G401 (cell line): ENCODE results near the gene RAET1L. TPM values are rescaled to one million over a fixed set of nuclear protein-coding genes. Genes with fewer than 3 reads are reported as not detected.
"Not testable (repeated sequence)": the region's sequence is repeated elsewhere in the genome, so short reads cannot be mapped to it uniquely, and the experiment has no call there.

Source experiments
- DNase-seq: peaks from one replicate; pipeline ENCODE4 v3.0.0-alpha.2; 2015; ENCODE audit warnings: low spot score
- in situ Hi-C: cut with HindIII; loops from 2 replicates; pipeline ENCODE4 v1.10.0; 2016; ENCODE audit warnings: low sequenced_read_pairs, mixed read lengths
- total RNA-seq: library from RNA; depleted of rRNA; stranded (reverse); fragments of >200 nt; shearing (Covaris generic); gene quantifications from 2 replicates; pipeline ENCODE4 v1.2.3, GENCODE V29; 2014

The RAET1L gene
- total RNA-seq, 1 experiment from 2014 or later = not detected

GRCh38 chr6:150021870-150022269 is 3.5 kb downstream of the RAET1L start:
- DNase-seq, in situ Hi-C loops: not testable (repeated sequence)

GRCh38 chr6:150018846-150019580 is 6.3 kb downstream of the RAET1L start:
- in situ Hi-C loops = no loop called here
- no peak for DNase-seq

- in situ Hi-C loops, DNase-seq: not testable (repeated sequence)
Observed at GRCh38 chr6:150017186-150017521, 8.2 kb downstream of the RAET1L start.

GRCh38 chr6:150016324-150017185 is 8.8 kb downstream of the RAET1L start:
- peak; percentile 87 for DNase-seq
- in situ Hi-C loops = no loop called here

GRCh38 chr6:150015281-150016001 is 9.9 kb downstream of the RAET1L start:
- in situ Hi-C loops, DNase-seq: not testable (repeated sequence)

GRCh38 chr6:150014623-150015280 is 10.6 kb downstream of the RAET1L start:
- in situ Hi-C loops, DNase-seq: not testable (repeated sequence)

- in situ Hi-C loops, DNase-seq: not testable (repeated sequence)
Observed at GRCh38 chr6:150013785-150014622, 11.3 kb downstream of the RAET1L start.

GRCh38 chr6:150012846-150013784 is 12.2 kb downstream of the RAET1L start:
- in situ Hi-C loops = not testable (repeated sequence)

GRCh38 chr6:150008588-150008987 is 16.7 kb downstream of the RAET1L start:
- DNase-seq = no peak
- in situ Hi-C loops = no loop called here

More at GRCh38 chr6:150012846-150013784, 12.2 kb downstream of the RAET1L start:
- not testable (repeated sequence) for DNase-seq

GRCh38 chr6:150006961-150007464 is 18.3 kb downstream of the RAET1L start:
- in situ Hi-C loops = no loop called here
- DNase-seq = no peak

- no peak for DNase-seq
- in situ Hi-C loops = no loop called here
Observed at GRCh38 chr6:150005761-150006651, 19.3 kb downstream of the RAET1L start.

GRCh38 chr6:150004783-150005717 is 20.3 kb downstream of the RAET1L start:
- in situ Hi-C loops = no loop called here
- peak; percentile 67 for DNase-seq

GRCh38 chr6:150004101-150004782 is 21.1 kb downstream of the RAET1L start:
- DNase-seq = no peak
- in situ Hi-C loops = no loop called here

- in situ Hi-C loops, DNase-seq: not testable (repeated sequence)
Observed at GRCh38 chr6:150003599-150003998, 21.7 kb downstream of the RAET1L start.

- no peak for DNase-seq
- in situ Hi-C loops = no loop called here
Observed at GRCh38 chr6:150002710-150003109, 22.6 kb downstream of the RAET1L start.
